RPMI7951 (cell line): ENCODE data around the gene NPTX2. TPM values are rescaled to one million over a fixed set of nuclear protein-coding genes. Genes with fewer than 3 reads are reported as not detected.

Experiments
- DNase-seq: peaks from one replicate; pipeline ENCODE4 v3.0.0-alpha.2; 2012; ENCODE audit warnings: low read depth
- total RNA-seq: library from RNA; depleted of rRNA; stranded (reverse); fragments of >200 nt; shearing (Covaris generic); gene quantifications from 2 replicates; pipeline ENCODE4 v1.2.3, GENCODE V29; 2014

NPTX2 gene
- total RNA-seq, 1 experiment from 2014 or later: 4.8 TPM

GRCh38 chr7:98618786-98619185 lies 1.7 kb downstream of the NPTX2 start:
- no peak for DNase-seq

GRCh38 chr7:98619450-98620321 lies 2.6 kb downstream of the NPTX2 start:
- DNase-seq: peak; percentile 64

- no peak for DNase-seq
These were observed 4.7 kb downstream of the NPTX2 start for GRCh38 chr7:98621573-98622482.

- DNase-seq: no peak
These were observed 5.8 kb downstream of the NPTX2 start for GRCh38 chr7:98622926-98623325.

- DNase-seq: no peak
These were observed 7.8 kb downstream of the NPTX2 start for GRCh38 chr7:98624846-98625420.

- no peak for DNase-seq
These were observed 9.7 kb downstream of the NPTX2 start for GRCh38 chr7:98626460-98627412.

GRCh38 chr7:98627413-98627790 lies 10.3 kb downstream of the NPTX2 start:
- no peak for DNase-seq

GRCh38 chr7:98628418-98628817 lies 11.3 kb downstream of the NPTX2 start:
- no peak for DNase-seq

- DNase-seq: peak; percentile 70
These were observed 11.9 kb downstream of the NPTX2 start for GRCh38 chr7:98629001-98629431.

GRCh38 chr7:98630149-98630548 lies 13.1 kb downstream of the NPTX2 start:
- DNase-seq: no peak

GRCh38 chr7:98630770-98631169 lies 13.7 kb downstream of the NPTX2 start:
- no peak for DNase-seq

GRCh38 chr7:98638853-98639252 lies 21.8 kb downstream of the NPTX2 start:
- DNase-seq: no peak

- DNase-seq: no peak
These were observed 23.3 kb downstream of the NPTX2 start for GRCh38 chr7:98640375-98640774.

GRCh38 chr7:98641646-98642500 lies 24.8 kb downstream of the NPTX2 start:
- peak; percentile 11 for DNase-seq

GRCh38 chr7:98643236-98643985 lies 26.3 kb downstream of the NPTX2 start:
- no peak for DNase-seq

- DNase-seq: no peak
These were observed 29.4 kb downstream of the NPTX2 start for GRCh38 chr7:98646465-98646864.

GRCh38 chr7:98647326-98647725 lies 30.2 kb downstream of the NPTX2 start:
- DNase-seq: no peak

GRCh38 chr7:98651760-98652159 lies 34.7 kb downstream of the NPTX2 start:
- DNase-seq: no peak

GRCh38 chr7:98653601-98654310 lies 36.7 kb downstream of the NPTX2 start:
- DNase-seq: no peak
